Measurements from ENCODE around the gene TMEM106C. TPM values are rescaled to one million over a fixed set of nuclear protein-coding genes. Genes with fewer than 3 reads are reported as not detected.

The TMEM106C gene
- total RNA-seq, 4 donors from 2014 or later, result 26.9 to 69.7 (median 49.5) TPM

DNA sequence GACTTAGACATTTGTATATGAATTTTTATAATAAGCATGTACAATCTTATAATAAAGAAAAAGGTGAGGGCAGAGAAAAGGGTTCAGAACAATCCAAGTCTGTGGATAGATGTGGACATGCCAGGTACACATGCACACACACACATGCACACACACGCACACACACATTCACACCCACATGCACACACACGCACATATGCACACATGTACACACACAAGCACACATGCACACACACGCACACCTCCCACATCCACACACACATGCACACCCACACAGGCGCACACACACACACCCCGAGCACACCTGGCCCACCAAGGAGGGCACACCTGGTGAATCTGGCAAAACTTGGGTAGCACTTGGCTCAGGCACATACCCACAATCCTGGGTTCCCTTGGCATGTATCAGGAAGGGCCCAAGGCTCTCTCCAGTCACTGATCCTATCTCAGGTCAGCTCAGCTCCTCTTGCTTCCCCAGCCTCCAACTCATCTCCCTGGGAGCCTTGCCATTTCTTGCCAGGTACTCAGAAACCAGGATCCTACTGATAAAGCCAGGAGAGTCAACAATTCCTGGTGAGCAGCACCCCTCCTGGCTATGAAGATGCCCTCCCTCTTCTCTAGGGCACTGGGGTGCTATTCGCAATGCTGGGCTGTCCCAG lies 18.6 kb upstream of the TMEM106C start:
- Histone ChIP-seq H3K27me3 (peaks cover 0 to 25% of the 10 kb centered on the region in 2 donors), H3K4me1 (peaks cover 0 to 26% (median 0%) of the 10 kb centered on the region in 4 donors), H3K36me3 (no peaks in the 10 kb centered on the region), H3K27ac (no peak overlapping the region), H3K4me3 (no peak overlapping the region), H3K9me3 (no peaks in the 10 kb centered on the region)
- WGBS, 2 donors, result 92 to 94% methylated on average over 4 to 6 of the region's 6 CpGs
- TF ChIP-seq EP300 (IDR thresholded peaks at IDR 0.05) (no peak), POLR2A (IDR thresholded peaks at IDR 0.05) (no peak)
- TF ChIP-seq, protein P1, sequence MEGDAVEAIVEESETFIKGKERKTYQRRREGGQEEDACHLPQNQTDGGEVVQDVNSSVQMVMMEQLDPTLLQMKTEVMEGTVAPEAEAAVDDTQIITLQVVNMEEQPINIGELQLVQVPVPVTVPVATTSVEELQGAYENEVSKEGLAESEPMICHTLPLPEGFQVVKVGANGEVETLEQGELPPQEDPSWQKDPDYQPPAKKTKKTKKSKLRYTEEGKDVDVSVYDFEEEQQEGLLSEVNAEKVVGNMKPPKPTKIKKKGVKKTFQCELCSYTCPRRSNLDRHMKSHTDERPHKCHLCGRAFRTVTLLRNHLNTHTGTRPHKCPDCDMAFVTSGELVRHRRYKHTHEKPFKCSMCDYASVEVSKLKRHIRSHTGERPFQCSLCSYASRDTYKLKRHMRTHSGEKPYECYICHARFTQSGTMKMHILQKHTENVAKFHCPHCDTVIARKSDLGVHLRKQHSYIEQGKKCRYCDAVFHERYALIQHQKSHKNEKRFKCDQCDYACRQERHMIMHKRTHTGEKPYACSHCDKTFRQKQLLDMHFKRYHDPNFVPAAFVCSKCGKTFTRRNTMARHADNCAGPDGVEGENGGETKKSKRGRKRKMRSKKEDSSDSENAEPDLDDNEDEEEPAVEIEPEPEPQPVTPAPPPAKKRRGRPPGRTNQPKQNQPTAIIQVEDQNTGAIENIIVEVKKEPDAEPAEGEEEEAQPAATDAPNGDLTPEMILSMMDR (IDR thresholded peaks at IDR 0.05), result no peak
- no peak for DNase-seq (ENCODE audit: low spot score in 2 of 2)

GRCh38 chr12:47945341-47945728 lies 18.1 kb upstream of the TMEM106C start:
- Histone ChIP-seq H3K27ac (no peak overlapping the region), H3K27me3 (peaks cover 0 to 25% of the 10 kb centered on the region in 2 donors), H3K4me1 (peaks cover 0 to 26% (median 0%) of the 10 kb centered on the region in 4 donors), H3K36me3 (no peaks in the 10 kb centered on the region), H3K9me3 (no peaks in the 10 kb centered on the region), H3K4me3 (no peak overlapping the region)
- DNase-seq (ENCODE audit: low spot score in 2 of 2), result no peak
- 66 to 73% methylated on average over 1 of the region's 1 CpG for WGBS, 2 donors
- TF ChIP-seq POLR2A (IDR thresholded peaks at IDR 0.05) (no peak), EP300 (IDR thresholded peaks at IDR 0.05) (no peak)
- TF ChIP-seq, protein P1 (IDR thresholded peaks at IDR 0.05), result no peak

DNA sequence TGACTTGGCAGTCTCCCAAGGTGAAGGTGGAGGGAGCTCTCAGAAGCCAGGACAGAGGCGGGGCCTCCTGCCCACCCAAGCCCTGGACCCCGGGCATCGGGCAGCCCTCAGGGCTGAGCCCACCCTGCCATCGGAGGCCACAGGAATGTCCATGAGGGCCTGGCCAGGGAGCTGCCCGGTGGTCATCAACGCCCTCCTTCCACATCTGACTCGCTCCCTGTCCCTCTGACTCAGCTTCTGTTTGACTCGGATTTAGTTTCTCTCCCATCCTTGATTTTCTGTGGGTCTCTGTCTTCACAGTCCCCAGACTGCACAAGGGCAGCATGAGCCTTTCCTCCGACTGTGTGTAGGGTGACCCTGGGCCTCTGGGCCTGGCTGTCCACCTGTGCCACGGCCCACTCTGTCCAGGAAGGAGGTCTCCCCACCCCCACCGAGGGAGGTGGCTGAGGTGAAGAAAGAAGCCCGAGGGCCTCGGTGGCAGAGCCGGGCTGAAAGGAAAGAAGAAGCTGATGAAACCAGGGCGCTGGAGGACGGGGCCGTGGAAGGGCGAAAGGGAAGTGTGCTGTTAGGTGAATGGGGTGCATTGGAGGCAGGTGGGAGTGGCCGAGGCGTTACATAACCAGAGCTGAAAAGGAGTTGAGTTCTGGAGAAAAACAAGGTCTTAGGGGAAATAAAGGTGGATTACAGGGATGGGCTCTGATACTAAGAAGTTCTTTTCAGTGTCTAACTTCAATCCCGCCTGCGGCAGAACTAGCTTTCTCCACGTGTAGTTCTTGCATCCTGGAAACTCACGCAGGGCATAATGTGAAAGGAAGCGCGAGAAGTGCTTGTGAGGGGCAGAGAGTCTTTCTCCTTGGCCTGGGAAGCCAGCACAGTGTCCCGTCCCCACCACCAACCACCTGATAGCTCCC lies 16.7 kb upstream of the TMEM106C start:
- 62 to 66% methylated on average over 27 of the region's 27 CpGs for WGBS, 2 donors

DNA sequence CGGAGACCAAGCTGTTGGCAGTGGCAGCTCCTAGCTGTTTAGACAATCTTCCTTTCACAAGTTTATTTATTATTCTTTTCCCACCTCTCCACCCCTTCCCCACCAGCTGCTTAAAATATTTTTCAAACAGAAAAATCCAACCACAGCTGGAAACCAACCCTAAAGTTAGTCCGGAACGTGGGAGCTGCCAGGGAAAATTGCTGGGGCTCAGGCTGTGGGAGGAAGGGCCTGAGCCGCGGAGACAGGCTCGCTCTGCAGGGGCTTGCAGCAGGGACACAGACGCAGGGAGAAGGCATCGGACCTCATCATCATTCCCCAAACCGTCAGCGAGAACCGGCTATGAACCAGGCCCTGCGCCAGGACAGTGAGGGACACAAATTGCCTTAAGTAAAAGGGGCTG lies 16.1 kb upstream of the TMEM106C start:
- Histone ChIP-seq H3K27me3 (peaks cover 0 to 9% of the 10 kb centered on the region in 2 donors), H3K36me3 (no peaks in the 10 kb centered on the region), H3K4me1 (peaks cover 0 to 20% (median 0%) of the 10 kb centered on the region in 4 donors), H3K9me3 (no peaks in the 10 kb centered on the region), H3K4me3 (no peak overlapping the region), H3K27ac (no peak overlapping the region)
- WGBS, 2 donors, result 61 to 62% methylated on average over 12 of the region's 12 CpGs
- TF ChIP-seq POLR2A (IDR thresholded peaks at IDR 0.05) (no peak), EP300 (IDR thresholded peaks at IDR 0.05) (no peak)
- TF ChIP-seq, protein P1 (IDR thresholded peaks at IDR 0.05), result no peak
- no peak for DNase-seq (ENCODE audit: low spot score in 2 of 2)

More for the DNA sequence above, 16.7 kb upstream of the TMEM106C start:
- TF ChIP-seq, protein P1 (IDR thresholded peaks at IDR 0.05), result no peak
- TF ChIP-seq EP300 (IDR thresholded peaks at IDR 0.05) (no peak), POLR2A (IDR thresholded peaks at IDR 0.05) (no peak)
- Histone ChIP-seq H3K36me3 (no peaks in the 10 kb centered on the region), H3K27me3 (peaks cover 0 to 16% of the 10 kb centered on the region in 2 donors), H3K4me3 (no peak overlapping the region), H3K27ac (peak overlapping the region in 1 of 4 donors; percentile 35), H3K4me1 (peaks cover 0 to 26% (median 0%) of the 10 kb centered on the region in 4 donors), H3K9me3 (no peaks in the 10 kb centered on the region)
- DNase-seq (ENCODE audit: low spot score in 2 of 2), result no peak

All from tibial nerve (tissue), 4 donors.